ENCODE results near the gene NHSL1. TPM values are rescaled to one million over a fixed set of nuclear protein-coding genes. Genes with fewer than 3 reads are reported as not detected.
A peak's percentile ranks its signal among the peaks of the same experiment; 100 is the strongest.

The NHSL1 gene
- total RNA-seq, 1 donor from 2014 or later, result 34.8 TPM

DNA sequence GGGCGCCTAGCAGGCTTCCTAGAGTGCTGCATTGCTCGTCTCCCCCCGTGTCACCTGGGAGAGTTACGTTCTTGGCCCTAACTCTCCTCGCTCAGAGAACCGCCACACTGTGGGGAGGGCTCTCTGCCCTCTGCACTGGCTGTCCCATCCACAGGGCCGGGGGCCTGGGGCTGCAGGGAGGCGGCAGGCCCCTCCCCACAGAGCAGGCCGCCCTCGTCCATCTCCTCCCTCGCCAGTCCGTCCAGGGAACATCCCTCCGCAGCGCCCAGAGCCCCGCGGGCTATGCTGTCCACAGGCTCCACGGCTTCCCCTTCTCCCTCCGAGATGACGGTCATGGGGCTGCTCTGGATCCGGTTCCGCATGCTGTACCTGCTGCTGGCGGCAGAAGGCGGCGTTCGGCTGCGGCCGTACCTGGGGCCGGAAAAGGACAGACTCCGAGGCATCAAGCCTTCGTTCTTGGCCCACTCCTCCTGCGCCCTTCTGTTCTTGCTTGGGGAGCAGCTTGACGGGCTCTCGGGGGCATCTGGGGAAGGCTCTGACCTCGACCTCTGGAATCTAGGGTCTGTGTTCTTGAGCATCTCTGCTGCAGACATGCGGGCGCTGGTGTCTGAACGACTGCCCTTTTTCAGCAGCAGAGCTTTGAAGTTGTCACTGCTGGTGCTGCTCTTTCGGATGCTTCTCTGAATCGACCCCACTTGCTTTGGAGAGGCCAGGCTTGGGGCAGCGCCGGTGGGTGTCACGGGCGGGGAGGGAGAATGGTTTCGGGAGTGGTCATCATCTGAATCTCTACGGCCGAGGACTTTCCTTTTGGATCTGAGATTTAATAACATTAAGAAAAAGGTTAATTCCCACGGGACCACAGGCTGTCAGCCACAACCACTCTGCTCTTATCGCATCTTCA is 75.0 kb downstream of the NHSL1 start:
- ATAC-seq, result peak; percentile 12

DNA sequence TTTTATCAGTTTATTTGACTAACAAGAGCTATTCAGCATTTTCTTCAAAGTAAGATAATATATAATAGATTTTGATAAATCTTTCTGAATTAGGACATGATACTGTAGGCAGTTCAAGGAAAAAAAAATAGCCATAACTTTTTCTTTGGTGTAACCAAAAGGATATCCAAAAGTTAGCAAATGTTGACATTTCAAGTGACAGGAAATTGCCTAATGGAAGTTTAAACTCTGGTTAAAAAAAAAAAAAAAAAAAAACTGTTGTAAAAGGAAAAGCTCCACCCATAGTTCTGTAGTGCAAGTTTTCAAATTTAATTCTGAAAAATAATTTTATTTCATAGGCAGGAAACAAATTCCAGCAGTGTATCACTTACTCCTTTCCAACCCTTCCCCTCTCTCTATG is 76.4 kb downstream of the NHSL1 start:
- ATAC-seq, result no peak

DNA sequence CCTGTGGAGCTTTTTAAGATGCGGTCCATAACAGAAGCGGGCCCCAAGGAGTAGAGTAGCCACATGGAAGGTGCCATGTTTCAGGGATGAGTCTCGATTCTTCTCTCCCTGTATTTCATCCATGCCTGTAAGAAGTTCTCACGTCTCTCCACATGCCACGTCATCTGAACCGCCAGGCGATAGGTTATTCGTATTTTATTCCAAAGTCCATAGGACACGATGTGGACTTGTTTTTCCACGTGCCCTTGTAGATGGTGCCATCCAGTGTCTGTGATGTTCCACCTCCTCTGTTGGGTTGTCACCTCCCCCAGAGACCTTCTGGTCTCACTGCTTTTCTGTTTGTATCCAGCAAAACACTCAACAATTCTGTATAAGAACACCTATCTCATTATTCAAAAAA is 77.7 kb downstream of the NHSL1 start:
- no peak for ATAC-seq

GRCh38 chr6:138421089-138421488 is 78.2 kb downstream of the NHSL1 start:
- ATAC-seq, result no peak

DNA sequence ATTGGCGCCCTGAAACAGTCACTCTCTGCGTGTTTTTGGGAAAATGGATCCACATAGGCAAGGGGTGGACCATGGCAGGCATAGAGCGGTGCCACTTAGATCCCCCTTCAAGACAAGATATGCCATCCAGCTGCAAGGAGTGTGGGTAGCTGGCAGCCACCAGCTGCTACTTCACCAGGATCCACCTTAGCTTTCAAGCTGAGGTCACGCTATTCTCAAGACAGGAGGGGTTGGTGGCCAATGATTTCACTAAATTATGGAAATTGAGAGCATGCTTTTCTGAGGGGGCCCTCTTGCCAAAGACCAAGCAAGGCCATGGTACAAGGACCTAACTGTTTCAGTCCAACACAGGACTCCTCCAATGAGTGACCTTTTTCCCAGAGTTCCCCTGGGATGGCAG is 78.9 kb downstream of the NHSL1 start:
- no peak for ATAC-seq

GRCh38 chr6:138419766-138420165 is 79.5 kb downstream of the NHSL1 start:
- ATAC-seq, result no peak

DNA sequence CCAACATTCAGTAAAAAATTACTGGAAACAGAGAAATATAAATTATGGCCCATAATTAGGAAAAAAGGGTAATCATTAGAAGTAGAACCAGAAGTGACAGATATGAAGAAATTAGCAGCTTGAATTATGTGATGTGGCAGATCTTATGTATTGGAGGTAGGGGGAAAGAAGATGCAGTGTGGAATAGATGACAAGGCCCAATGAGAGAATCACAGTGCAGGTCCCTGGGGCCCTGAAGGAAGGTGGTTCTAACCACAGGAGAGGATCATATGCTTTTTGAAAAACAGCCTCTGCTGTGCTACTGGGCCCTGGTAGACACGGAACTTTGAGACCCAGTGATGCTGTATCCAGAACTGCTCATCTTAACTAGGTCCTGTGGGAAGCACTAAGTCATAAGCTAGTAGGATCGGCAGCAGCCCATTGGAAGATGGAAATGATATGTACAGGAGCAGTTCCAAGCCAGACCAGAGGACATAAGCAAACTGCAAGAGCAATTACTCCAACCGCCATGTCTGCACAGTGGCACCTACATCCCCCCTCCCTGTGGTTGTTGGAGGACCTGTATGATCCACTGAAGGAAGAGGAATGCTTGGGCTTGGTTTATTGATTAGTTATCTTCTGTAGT is 81.1 kb downstream of the NHSL1 start:
- no peak for ATAC-seq

- ATAC-seq, result no peak
These were observed 81.7 kb downstream of the NHSL1 start for GRCh38 chr6:138417493-138418117.

DNA sequence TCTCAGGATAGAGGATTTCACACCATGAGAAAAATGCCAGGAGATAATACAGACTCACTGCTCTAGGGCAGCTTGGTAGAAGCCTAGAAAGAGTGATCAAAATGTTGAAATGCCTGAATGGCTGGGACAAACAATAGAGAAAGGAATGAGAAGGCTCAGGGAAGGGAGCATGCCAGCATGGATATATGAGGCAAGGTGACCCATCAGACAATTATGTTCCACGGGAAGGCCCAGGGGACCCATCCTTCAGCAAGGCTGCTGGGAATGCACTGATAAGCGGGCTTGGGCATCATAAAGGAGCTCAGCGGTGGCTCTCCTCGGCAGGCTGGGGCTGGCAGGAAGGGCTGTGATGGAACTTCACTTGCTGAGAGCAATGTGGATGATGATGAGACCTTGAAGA is 83.1 kb downstream of the NHSL1 start:
- no peak for ATAC-seq

DNA sequence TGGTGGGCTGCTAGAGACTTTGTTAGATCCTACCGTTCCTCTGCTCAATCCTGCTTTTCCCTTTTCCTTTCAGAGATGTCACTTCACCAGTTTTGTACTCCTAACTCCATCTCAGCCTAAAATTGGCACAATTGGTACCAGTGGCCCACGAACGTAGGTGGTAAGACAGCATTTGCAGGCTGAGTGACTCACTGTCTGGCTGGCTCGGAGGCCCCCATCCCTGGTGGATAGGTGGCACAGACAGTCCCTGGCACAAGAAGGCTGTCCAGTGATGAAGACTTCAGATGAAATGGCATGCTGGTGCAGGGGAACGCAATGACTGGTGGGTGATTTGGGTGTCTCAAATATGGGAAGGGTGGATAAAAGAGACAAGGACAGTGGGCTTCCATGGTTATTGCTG is 84.2 kb downstream of the NHSL1 start:
- ATAC-seq, result no peak

- ATAC-seq, result peak; percentile 74
These were observed 88.1 kb downstream of the NHSL1 start for GRCh38 chr6:138410972-138411880.

DNA sequence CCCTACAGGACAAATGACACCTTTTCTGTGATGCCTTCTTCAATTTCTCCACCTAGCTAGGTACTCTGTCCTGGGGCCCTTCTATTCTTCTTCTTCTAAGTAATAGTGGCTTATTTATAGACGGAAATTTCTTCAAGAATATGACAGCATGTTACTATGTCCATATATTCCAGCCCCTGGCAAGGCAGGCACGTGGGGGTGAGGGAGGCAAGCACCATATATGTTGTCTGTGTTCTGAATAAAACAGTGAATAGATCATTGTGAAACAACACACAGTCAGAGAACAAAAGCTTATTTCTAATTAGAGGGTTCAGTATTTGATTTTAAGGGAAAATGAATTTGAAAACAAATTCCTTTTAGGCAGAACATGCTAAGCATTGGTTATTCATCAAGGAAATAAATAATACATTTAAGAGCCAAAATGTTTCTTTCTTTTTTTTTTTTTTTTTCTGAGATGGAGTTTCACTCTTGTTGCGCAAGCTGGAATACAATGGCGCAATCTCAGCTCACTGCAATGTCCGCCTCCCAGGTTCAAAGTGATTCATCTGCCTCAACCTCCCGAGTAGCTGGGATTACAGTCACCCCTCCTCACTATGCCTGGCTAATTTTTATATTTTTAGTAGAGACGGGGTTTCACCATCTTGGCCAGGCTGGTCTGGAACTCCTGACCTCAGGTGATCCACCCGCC is 89.1 kb downstream of the NHSL1 start:
- ATAC-seq, result peak; percentile 53

DNA sequence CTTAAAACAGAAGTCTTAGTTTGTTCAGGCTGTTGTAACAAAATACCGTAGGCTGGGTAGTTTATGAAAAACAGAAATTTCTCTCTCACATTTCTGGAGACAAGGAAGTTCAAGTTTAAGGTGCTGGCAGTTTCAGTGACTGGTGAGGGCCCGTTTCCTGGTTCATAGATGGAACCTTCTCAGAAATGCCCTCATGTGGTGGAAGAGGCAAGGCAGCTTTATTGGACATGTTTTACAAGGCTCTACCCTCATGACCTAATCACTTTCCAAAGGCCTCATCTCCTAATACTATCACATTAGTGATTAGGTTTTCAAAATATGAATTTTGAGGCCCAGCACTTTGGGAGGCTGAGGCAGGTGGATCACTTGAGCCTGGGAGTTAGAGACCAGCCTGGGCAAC is 92.9 kb downstream of the NHSL1 start:
- ATAC-seq, result no peak

DNA sequence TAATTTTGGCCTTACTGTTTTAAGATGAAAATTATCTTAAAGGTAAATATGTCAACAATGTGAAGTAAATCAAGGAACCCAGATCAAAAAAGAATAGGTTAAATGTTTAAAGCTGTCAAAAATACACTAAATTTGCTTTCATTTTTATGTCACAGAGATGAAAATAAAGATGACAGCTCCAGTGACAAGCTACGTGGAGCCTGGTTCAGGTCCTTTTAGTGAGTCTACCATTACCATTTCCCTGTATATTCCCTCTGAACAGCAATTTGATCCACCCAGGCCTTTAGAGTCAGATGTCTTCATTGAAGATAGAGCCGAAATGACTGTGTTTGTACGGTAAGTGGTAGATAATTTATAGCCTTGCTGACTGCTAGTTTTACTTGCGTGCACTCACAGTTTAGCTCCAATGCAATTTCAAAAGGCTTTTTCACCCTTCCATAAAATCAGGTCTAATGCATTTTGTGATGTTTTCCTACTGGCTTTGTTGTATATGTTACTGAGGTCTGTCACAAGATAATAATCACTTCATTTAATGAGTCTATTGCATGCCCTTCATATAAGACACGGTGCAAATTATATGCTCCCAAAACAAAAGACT is 93.4 kb downstream of the NHSL1 start:
- no peak for ATAC-seq

DNA sequence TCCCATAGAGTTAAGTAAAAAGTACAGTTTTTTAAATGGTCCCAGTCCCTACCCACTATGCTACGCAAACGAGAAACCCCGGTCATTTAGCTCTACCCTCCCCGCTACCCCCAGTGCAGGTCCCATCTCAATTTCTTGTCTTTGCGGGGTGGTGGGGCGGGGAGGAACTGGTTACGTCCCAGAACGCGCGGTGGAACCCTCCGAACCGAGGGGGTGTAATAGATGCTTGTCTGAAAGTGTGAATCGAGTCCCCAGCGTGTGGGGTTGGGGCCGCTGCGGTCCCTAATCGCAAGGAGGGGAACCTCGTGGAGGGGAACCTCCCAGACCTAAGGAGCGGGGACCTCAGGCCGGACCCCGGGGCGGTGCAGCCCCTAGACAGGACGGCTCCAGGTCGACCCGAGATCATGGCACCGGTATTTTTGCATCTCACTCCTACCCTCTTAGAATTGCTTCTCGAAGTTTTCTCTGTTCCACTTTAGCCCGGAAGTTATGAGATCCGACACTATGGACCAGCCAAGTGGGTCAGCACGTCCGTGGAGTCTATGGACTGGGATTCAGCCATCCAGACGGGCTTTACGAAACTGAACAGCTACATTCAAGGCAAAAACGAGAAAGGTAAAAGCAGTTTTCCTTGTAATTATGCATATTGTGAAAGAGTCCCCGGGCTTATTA is 94.5 kb downstream of the NHSL1 start:
- ATAC-seq, result peak; percentile 5

- peak; percentile 95 for ATAC-seq
These were observed 95.3 kb downstream of the NHSL1 start, which contains the start of gene HEBP2 for GRCh38 chr6:138403801-138404665. Gene HEBP2 (plus strand): TSS chr6:138404223. CDS start chr6:138404496, 273 bp downstream.

DNA sequence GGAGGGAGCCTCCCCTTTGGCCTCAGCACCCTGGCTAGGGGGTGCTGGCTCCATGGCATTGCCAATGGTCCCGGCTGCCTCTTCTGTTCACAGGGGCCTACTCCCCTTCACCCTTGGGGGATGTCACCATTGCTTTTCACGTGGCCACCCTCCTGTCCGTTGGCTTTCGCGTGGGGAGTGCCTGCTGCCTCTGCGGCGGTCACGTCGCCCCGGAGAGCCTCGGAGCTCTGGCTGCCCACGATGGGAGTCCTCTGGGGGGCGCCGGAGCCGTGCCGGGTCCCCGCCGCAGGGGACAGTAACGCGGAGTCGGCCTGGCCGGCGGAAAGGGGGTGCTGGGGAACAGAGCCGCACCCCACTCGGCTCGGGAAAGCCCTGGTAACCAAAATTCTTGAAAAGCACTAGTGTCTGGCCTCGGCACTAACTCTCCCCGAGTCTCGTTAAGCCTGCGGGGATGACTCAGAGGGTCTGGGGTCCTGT is 95.9 kb downstream of the NHSL1 start:
- peak; percentile 30 for ATAC-seq

DNA sequence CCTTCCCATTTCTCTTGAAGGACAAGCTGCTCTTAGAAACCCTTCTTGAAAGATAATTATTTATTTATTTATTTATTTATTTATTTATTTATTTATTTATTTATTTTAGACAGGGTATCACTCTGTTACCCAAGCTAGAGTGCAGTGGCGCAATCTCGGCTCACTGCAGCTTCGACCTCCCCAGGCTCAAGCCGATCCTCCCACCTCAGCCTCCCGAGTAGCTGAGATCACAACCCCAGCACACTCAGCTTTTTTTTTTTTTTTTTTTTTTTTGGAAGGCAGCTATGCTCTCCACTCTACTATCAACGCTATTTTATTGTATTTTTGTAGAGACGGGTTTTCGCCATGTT is 96.5 kb downstream of the NHSL1 start:
- no peak for ATAC-seq

DNA sequence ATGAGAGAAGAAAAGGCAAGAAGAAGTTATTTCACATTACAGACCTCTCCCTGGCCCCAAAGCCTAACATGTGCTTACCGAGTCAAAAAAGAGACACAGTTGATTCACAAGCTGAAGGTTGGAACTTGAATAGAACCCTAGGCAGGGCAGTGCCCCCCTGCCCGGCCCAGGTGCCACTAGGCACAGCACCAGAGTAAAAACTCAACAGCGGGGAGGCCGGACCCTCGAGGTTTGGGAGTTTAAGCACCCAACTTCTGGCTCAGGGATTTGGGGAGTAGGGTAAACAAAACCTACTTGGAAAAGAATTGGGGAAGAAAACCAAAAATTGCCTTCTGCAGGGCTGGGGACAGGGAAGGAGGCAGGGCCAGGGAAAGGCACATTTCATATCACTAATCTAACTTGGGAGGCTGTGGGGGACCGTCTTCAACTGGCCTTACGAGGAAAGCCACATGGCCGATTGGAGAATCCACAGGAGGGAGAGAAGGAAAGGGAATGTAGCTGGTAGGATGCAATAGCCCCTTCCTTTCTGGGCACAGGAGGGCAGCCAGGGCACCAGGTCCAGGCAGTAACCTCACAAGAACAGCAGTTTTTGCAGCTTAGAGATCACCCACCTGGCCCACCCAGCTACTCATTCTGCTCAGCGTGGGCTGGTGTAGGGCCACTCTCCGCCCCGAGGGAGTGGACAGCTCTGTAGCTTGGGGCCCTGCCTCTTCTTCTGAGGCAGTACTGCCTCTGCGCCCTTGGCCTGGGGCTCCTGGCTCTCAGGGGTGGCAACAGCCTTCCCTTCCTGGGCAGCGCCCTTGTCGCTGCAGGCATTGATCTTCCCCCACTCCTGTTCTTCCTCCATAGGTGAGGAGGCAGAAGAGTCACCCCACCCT is 97.1 kb downstream of the NHSL1 start:
- ATAC-seq, result no peak
